Stimulated activated naive CD8-positive, alpha-beta T cell treated with anti-CD3 and anti-CD28 coated beads, Interleukin-15, amount 100 ng/mL, for 72 hours (primary cell): ENCODE measurements around the gene KIF14.
"Not testable (repeated sequence)": the region's sequence is repeated elsewhere in the genome, so short reads cannot be mapped to it uniquely, and the experiment has no call there.

Source experiments
- ATAC-seq: fragments of 150-1000 bp; cut with Tn5 transposase; 2 replicates; pipeline ENCODE4 v1.10.0; 2021; ENCODE audit warnings: mild to moderate bottlenecking, moderate library complexity
- DNase-seq, 2 donors: peaks; one replicate each; pipeline ENCODE4 v3.0.0; 2021 to 2022
- H3K27ac Mint-ChIP-seq, 2 donors: one replicate each; pipeline ENCODE4 v1.8.0; 2022; ENCODE audit warnings: mild to moderate bottlenecking in 2 of 2, mixed read lengths in 2 of 2, moderate library complexity in 2 of 2
- H3K27me3 Mint-ChIP-seq: one replicate; pipeline ENCODE4 v1.8.0; 2022; ENCODE audit warnings: mixed read lengths
- H3K4me1 Mint-ChIP-seq: one replicate; pipeline ENCODE4 v1.8.0; 2022; ENCODE audit warnings: mild to moderate bottlenecking, mixed read lengths
- H3K4me3 Mint-ChIP-seq, 2 donors: one replicate each; pipeline ENCODE4 v1.8.0; 2022; ENCODE audit warnings: mild to moderate bottlenecking in 2 of 2, mixed read lengths in 2 of 2, moderate library complexity in 1 of 2
- H3K9me3 Mint-ChIP-seq, 2 donors: one replicate each; pipeline ENCODE4 v1.8.0; 2022; ENCODE audit warnings: mixed read lengths in 2 of 2

KIF14 gene

GRCh38 chr1:200528858-200529606 is 91.5 kb downstream of the KIF14 start:
- no peak for DNase-seq
- H3K4me3 Mint-ChIP-seq: no peak overlapping the region
- no peak overlapping the region for H3K27ac Mint-ChIP-seq
- H3K27me3 Mint-ChIP-seq: no peaks in the 10 kb centered on the region
- no peaks in the 10 kb centered on the region for H3K9me3 Mint-ChIP-seq
- peaks cover 39% of the 10 kb centered on the region for H3K4me1 Mint-ChIP-seq
- ATAC-seq: no peak

GRCh38 chr1:200527670-200528069 is 92.9 kb downstream of the KIF14 start:
- Mint-ChIP-seq H3K4me3 (no peak overlapping the region), H3K27ac (peak overlapping the region in 1 of 2 donors; percentile 46), H3K4me1 (peaks cover 39% of the 10 kb centered on the region), H3K27me3 (no peaks in the 10 kb centered on the region), H3K9me3 (no peaks in the 10 kb centered on the region)
- DNase-seq (no peak), ATAC-seq (no peak)

- H3K27me3 Mint-ChIP-seq: no peaks in the 10 kb centered on the region
- ATAC-seq: no peak
- peak overlapping the region; percentile 6 to 20 for H3K27ac Mint-ChIP-seq
Measured at GRCh38 chr1:200526709-200527612, 93.6 kb downstream of the KIF14 start.

GRCh38 chr1:200525090-200525987 is 95.2 kb downstream of the KIF14 start:
- Mint-ChIP-seq H3K27ac (peak overlapping the region in 1 of 2 donors; percentile 16), H3K9me3 (no peaks in the 10 kb centered on the region), H3K27me3 (no peaks in the 10 kb centered on the region), H3K4me3 (no peak overlapping the region), H3K4me1 (peaks cover 24% of the 10 kb centered on the region)
- DNase-seq: no peak
- no peak for ATAC-seq

More at GRCh38 chr1:200526709-200527612, 93.6 kb downstream of the KIF14 start:
- no peak for DNase-seq
- Mint-ChIP-seq H3K4me1 (peaks cover 37% of the 10 kb centered on the region), H3K4me3 (no peak overlapping the region), H3K9me3 (no peaks in the 10 kb centered on the region)

- ATAC-seq, H3K27me3 Mint-ChIP-seq, H3K9me3 Mint-ChIP-seq, H3K4me3 Mint-ChIP-seq, H3K27ac Mint-ChIP-seq, DNase-seq: not testable (repeated sequence)
- peaks cover 21% of the 10 kb centered on the region for H3K4me1 Mint-ChIP-seq
Measured at GRCh38 chr1:200524551-200524950, 96.0 kb downstream of the KIF14 start.

GRCh38 chr1:200524092-200524491 is 96.5 kb downstream of the KIF14 start:
- no peaks in the 10 kb centered on the region for H3K9me3 Mint-ChIP-seq
- H3K4me3 Mint-ChIP-seq: no peak overlapping the region
- ATAC-seq (no peak), DNase-seq (no peak)
- no peak overlapping the region for H3K27ac Mint-ChIP-seq
- no peaks in the 10 kb centered on the region for H3K27me3 Mint-ChIP-seq
- H3K4me1 Mint-ChIP-seq: peaks cover 20% of the 10 kb centered on the region

GRCh38 chr1:200520735-200521134 is 99.8 kb downstream of the KIF14 start:
- H3K9me3 Mint-ChIP-seq: no peaks in the 10 kb centered on the region
- DNase-seq: no peak

GRCh38 chr1:200518524-200518923 is 102.0 kb downstream of the KIF14 start:
- ATAC-seq: no peak
- H3K4me1 Mint-ChIP-seq: peaks cover 6% of the 10 kb centered on the region
- no peaks in the 10 kb centered on the region for H3K9me3 Mint-ChIP-seq
- H3K4me3 Mint-ChIP-seq: no peak overlapping the region
- DNase-seq: no peak
- H3K27ac Mint-ChIP-seq: no peak overlapping the region
- H3K27me3 Mint-ChIP-seq: no peaks in the 10 kb centered on the region

More at GRCh38 chr1:200520735-200521134, 99.8 kb downstream of the KIF14 start:
- no peak overlapping the region for H3K27ac Mint-ChIP-seq
- no peak overlapping the region for H3K4me3 Mint-ChIP-seq
- H3K27me3 Mint-ChIP-seq: no peaks in the 10 kb centered on the region
- peaks cover 6% of the 10 kb centered on the region for H3K4me1 Mint-ChIP-seq
- no peak for ATAC-seq

- no peaks in the 10 kb centered on the region for H3K27me3 Mint-ChIP-seq
- no peaks in the 10 kb centered on the region for H3K9me3 Mint-ChIP-seq
- H3K4me3 Mint-ChIP-seq: no peak overlapping the region
- no peak for ATAC-seq
- H3K27ac Mint-ChIP-seq: no peak overlapping the region
- DNase-seq: no peak
- H3K4me1 Mint-ChIP-seq: no peaks in the 10 kb centered on the region
Measured at GRCh38 chr1:200512191-200512590, 108.4 kb downstream of the KIF14 start.

GRCh38 chr1:200510228-200510623 is 110.3 kb downstream of the KIF14 start:
- H3K27ac Mint-ChIP-seq: no peak overlapping the region
- no peaks in the 10 kb centered on the region for H3K27me3 Mint-ChIP-seq
- no peak overlapping the region for H3K4me3 Mint-ChIP-seq
- ATAC-seq (peak; percentile 83), DNase-seq (peak; percentile 63 to 69)
- no peaks in the 10 kb centered on the region for H3K4me1 Mint-ChIP-seq
- H3K9me3 Mint-ChIP-seq: no peaks in the 10 kb centered on the region

- no peaks in the 10 kb centered on the region for H3K4me1 Mint-ChIP-seq
- H3K9me3 Mint-ChIP-seq: no peaks in the 10 kb centered on the region
- ATAC-seq: no peak
- H3K27me3 Mint-ChIP-seq: peaks cover 6% of the 10 kb centered on the region
- no peak overlapping the region for H3K27ac Mint-ChIP-seq
- H3K4me3 Mint-ChIP-seq: no peak overlapping the region
- no peak for DNase-seq
Measured at GRCh38 chr1:200506471-200506870, 114.1 kb downstream of the KIF14 start.

GRCh38 chr1:200505257-200505656 is 115.3 kb downstream of the KIF14 start:
- no peak overlapping the region for H3K27ac Mint-ChIP-seq
- no peak for ATAC-seq
- peaks cover 6% of the 10 kb centered on the region for H3K27me3 Mint-ChIP-seq
- no peaks in the 10 kb centered on the region for H3K9me3 Mint-ChIP-seq
- H3K4me1 Mint-ChIP-seq: no peaks in the 10 kb centered on the region
- no peak overlapping the region for H3K4me3 Mint-ChIP-seq
- DNase-seq: no peak
